Activated CD4-positive, CD25-positive, alpha-beta regulatory T cell treated with anti-CD3 and anti-CD28 coated beads, Interleukin-2, amount 50 U/mL, for 24 hours (primary cell): ENCODE data around the gene MGAT3.
A peak's percentile ranks its signal among the peaks of the same experiment; 100 is the strongest.

Source experiments
- ATAC-seq, 2 donors: fragments of 150-1000 bp; cut with Tn5 transposase; one replicate each; pipeline ENCODE4 v1.10.0; 2021; ENCODE audit warnings: mild to moderate bottlenecking in 1 of 2, moderate library complexity in 1 of 2

MGAT3 gene

GRCh38 chr22:39532215-39533073, 75.6 kb downstream of the MGAT3 start, which contains the start of gene RPS19BP1:
Gene RPS19BP1 (minus strand): TSS chr22:39532748. CDS start chr22:39532738, 10 bp downstream.
- peak; percentile 87 to 88 for ATAC-seq

DNA sequence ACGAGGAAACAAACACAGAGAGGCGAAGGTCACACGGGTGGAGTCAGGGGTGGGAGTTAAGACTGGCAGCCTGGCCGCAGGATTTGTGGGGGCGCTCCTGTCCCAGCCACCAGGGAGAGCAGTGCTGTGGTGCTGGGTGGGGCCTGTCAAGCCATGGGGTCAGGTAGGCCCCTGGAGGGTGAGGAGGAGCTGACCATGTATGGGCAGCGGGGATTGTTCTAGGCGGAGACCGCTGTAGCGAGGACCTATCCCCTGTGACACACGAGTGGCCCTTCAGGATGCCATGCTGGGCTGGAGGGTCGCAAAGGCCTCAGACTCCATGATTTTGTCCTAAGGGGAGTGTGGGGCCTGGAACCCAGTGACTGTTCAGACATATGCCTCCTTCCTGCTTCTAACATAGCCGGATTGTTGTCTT, 77.3 kb downstream of the MGAT3 start:
- ATAC-seq = no peak

DNA sequence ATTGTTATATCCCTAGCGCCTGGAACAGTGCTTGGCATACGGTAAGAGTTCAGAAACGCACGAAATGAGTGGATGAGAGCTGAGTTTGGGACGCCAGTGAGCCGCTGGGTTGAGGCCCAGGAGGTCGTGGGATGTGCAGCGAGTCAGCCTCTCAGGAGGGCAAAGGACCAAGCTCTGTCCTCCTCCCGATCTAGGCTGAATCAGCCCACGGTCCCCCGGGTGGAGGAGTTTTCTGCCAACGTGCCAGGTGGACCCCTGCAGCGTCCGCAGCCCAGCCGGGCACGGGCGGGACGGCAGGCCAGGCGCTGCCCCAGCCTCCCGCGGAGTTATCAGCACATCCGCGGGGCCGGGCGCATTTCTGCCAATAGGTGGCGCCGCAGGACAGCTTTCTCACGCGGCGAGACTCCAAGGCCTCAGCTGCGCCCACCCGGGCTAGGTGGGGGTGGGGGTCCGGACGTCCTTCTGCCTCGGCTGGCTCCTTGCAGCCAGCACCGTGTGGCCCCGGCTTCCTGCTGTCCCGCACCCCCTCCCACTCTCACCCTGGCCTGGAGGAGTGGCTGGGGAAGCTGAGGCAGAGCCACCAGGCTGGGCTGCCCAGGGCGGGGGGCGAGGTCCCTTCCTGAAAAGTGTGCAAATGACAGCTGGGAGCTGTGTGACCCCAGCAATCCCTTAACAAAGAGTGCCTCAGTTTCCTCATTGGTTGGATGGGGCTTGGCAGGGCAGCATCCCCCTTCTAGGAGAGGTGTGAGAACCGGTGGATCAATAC, 78.0 kb downstream of the MGAT3 start:
- ATAC-seq = peak; percentile 18 to 19

- no peak for ATAC-seq
Measured at GRCh38 chr22:39535357-39535725, 78.5 kb downstream of the MGAT3 start.

DNA sequence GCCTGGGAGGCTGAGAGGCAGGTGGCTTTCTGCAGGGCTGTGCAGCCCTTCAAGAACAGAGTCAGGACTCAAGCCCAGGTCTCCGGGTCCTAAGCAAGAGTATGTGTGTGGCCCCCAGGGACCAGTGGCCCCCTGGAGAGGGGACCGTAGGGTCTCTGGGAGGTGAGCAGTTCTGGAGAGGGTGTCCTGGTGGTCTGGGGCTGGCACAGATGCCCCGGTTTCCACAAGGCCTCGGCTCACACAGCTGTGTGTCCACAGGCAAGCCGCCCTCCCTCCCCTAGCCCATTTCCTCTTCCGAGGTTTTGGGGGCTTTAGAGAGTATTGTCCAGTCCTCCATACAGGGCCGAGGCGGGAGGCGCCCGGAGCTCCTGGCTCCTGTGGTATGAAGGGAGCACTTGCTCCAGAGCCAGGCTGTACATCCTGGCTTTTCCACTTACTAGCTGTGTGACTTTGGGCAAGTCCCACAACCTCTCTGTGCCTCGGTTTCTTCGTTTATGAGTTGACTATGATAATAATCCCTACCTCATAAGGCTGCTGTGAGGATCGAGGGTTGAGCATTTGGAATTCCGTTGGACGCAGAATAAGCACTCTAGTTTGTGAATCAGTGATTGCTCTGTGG, 79.1 kb downstream of the MGAT3 start:
- no peak for ATAC-seq

DNA sequence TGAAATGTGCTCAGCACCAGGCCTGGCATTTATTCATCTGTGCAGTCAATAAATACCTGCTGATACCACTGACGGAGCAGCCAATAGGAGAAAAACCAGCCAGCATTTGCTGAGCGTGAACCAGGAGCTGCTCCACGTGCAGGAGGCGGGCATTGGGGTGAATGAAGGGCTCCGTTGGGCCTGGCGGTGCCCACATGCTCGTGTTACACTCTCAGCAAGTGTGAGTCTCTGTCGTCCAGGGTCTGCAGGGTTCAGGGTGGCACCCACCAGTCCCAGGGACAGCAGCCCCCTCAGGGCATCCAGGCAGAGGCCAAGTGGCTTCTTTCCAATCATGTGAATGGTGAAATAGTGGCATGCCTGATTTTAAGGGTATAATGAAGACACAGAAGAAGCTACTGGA, 79.9 kb downstream of the MGAT3 start:
- ATAC-seq = no peak

DNA sequence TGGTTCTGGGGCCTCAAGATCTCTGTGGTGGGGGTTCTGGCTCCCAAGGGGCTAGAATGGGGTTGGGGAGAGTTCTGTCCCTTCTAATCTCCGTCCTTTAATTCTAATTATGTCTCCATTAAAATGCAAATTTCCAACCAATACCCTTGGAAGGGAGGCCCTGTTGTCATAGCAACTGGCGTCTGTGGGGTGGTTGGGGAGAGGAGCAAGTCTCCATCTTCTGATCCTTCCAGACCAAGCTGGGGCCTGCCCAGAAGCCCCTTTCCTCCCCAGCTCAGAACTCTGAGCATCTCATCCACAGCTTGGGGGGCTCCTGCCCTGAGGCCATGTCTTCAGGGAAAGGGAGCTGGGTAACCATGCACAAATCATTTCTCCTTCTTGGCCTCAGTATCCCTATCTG, 81.2 kb downstream of the MGAT3 start:
- no peak for ATAC-seq
